AG10803 (cell line): ENCODE results near the gene BICD1.

Experiments
- DNase-seq: peaks from one replicate; pipeline ENCODE4 v3.0.0; 2010; ENCODE audit warnings: low read depth
- H3K4me3 ChIP-seq: 2 replicates; pipeline ENCODE4 v1.5.1; 2011; ENCODE audit warnings: mild to moderate bottlenecking, low read length, control low read depth
- TF ChIP-seq, protein P1 (sequence below): conservative IDR thresholded peaks from 2 replicates; pipeline ENCODE4 v1.5.1; 2011; ENCODE audit warnings: mild to moderate bottlenecking, low read length, control low read depth, inconsistent platforms

BICD1 gene

DNA sequence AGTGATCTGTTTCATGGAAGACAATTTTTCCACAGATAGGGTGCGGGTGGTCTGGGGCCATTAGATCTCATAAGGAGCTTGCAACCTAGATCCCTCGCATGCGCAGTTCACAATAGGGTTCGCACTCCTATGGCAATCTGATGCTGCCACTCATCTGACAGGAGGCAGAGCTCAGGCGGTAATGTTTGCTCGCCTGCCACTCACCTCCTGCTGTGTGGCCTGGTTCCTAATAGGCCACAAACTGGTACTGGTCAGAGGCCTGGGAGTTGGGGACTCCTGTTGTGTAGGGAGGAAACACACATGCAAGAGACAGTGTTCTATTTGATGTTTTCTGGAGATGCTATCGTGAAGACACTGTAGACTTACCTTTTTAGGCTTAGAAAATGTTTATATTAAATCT lies 215.7 kb downstream of the BICD1 start:
- TF ChIP-seq, protein P1, sequence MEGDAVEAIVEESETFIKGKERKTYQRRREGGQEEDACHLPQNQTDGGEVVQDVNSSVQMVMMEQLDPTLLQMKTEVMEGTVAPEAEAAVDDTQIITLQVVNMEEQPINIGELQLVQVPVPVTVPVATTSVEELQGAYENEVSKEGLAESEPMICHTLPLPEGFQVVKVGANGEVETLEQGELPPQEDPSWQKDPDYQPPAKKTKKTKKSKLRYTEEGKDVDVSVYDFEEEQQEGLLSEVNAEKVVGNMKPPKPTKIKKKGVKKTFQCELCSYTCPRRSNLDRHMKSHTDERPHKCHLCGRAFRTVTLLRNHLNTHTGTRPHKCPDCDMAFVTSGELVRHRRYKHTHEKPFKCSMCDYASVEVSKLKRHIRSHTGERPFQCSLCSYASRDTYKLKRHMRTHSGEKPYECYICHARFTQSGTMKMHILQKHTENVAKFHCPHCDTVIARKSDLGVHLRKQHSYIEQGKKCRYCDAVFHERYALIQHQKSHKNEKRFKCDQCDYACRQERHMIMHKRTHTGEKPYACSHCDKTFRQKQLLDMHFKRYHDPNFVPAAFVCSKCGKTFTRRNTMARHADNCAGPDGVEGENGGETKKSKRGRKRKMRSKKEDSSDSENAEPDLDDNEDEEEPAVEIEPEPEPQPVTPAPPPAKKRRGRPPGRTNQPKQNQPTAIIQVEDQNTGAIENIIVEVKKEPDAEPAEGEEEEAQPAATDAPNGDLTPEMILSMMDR = no peak
- H3K4me3 ChIP-seq = no peak overlapping the region

DNA sequence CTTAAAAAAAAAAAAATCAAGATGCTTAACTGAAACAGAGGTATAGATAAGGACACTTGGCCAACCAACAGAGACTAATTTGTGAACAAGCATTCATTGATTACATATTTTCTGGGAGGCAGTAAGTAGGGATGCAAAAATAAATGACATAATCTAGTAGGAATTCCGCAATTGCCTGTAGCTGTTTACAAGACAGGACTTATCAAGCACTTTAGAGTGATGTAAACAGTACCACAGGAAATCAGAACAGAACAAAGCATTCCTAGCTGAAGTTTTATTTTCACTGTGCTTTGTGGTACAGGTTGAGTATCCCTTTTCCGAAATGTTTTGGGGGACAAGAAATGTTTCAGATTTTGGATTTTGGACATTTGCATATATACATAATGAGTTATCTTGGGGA lies 224.5 kb downstream of the BICD1 start:
- H3K4me3 ChIP-seq = no peak overlapping the region
- DNase-seq = peak; percentile 2
- TF ChIP-seq, protein P1 = no peak

More for the DNA sequence above, 215.7 kb downstream of the BICD1 start:
- no peak for DNase-seq

DNA sequence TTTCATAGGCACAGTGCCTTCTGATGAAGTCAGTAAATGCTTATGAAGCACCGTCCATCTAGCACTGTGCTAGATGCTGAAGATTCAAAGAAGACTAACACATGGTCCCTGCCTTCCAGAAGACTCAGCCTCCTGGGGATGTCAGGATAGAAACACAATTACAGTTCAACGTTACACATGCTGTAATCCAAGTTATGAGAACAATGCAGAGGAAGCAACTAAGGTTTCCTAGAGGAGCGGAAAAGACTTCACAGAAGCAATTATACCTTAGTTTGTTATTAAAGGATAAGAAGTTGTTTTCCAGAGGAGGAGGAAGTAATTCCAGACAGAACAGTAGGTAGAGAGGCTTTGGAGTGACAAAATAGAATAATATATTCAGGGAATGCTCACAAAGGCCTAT lies 225.8 kb downstream of the BICD1 start:
- H3K4me3 ChIP-seq = no peak overlapping the region
- DNase-seq = peak; percentile 3
- TF ChIP-seq, protein P1 = no peak

DNA sequence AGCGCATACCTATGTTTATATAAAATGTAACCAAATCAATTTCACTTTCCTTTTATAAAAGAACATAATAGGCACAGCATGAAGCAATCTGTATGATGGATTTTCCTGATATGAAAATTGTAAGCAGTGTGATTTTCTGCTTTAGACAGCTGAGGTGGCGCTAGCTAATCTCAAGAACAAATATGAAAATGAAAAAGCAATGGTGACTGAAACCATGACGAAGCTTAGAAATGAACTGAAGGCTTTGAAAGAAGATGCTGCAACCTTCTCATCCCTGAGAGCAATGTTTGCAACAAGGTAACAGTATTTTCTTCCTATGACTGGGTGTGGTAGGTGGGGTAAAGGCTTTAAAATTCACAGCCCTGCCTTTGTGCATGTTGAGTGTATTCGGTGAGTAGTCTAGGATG lies 227.7 kb downstream of the BICD1 start:
- no peak for DNase-seq
- H3K4me3 ChIP-seq = no peak overlapping the region
- TF ChIP-seq, protein P1 = no peak

DNA sequence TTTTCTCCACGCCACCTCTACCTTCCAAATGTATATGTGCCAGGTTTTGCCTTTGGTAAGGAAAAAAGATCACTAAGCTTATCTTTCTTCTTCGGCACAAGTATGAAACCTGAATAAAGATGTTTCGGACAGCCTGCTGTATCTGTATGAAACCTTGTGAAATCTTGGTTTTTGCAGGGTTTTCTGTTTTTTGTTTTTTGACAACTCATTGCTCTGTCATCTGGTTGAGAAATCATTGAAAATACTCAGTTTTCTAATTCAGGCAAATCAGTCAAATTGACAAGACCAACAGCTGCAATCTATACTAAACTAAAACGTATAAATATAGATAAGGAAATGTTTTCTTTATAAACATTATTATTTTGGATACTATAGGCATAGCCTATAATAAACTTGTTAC lies 229.6 kb downstream of the BICD1 start:
- DNase-seq = no peak
- no peak overlapping the region for H3K4me3 ChIP-seq
- TF ChIP-seq, protein P1 = no peak

DNA sequence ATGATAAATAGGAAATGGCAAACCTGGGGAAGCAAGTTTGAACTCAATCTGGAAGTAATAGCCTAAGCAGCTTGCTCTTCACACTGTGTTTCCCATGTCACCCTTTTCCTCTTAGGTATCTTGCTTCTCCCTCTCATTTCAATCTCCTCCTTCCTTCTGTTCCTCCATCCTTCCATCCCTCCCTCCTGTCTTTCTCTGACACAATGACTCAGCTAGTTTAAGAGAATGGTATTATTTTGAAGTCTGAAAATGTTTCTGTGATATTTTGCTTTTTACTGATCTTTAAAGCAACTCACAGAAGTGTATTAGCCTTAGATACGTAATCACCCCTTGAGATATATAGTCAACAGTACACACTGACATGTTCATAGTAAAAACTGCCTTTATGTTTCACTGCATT lies 236.8 kb downstream of the BICD1 start:
- TF ChIP-seq, protein P1 = no peak
- DNase-seq = no peak
- no peak overlapping the region for H3K4me3 ChIP-seq

DNA sequence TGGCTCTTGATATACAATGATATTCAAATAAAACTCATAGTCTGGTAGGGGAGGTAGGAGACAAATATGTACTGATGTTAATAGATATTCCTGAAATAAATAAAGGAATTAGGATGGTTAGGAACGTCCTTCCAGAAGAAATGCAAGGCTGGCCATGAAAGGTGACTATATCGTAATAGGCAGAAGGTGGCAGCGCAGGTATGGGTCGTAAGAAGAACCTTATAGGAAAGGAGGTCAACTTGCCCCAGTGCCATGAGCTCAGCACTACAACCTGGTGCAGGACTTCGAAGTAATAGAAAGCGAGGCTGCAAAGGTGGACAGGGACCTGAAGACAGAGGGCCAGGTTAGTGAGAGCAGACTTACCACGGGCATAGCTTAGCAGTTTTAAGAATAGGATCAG lies 237.4 kb downstream of the BICD1 start:
- TF ChIP-seq, protein P1 = no peak
- no peak for DNase-seq
- no peak overlapping the region for H3K4me3 ChIP-seq
